Measurements from ENCODE around the gene EIPR1.

DNA sequence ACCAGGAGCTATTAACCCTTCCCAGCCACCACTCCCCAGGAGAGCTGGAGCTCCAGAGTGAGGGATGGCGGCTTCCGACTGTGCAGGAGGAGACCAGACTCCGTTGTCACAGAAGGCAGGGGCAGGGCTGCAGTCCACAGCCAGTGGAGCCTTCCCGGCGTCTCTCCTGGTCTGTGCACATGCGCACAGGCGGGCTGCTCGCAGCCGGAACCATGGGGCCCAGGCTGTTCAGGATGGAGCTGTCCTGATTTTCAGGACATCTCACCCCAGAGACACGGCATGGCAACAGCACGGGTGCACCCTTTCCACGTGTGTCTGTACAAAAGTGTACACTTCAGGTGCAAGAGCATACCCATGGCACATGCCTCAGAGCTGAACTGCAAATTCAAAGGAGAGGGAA, 28.9 kb downstream of the EIPR1 start:
- TF ChIP-seq, protein P1, sequence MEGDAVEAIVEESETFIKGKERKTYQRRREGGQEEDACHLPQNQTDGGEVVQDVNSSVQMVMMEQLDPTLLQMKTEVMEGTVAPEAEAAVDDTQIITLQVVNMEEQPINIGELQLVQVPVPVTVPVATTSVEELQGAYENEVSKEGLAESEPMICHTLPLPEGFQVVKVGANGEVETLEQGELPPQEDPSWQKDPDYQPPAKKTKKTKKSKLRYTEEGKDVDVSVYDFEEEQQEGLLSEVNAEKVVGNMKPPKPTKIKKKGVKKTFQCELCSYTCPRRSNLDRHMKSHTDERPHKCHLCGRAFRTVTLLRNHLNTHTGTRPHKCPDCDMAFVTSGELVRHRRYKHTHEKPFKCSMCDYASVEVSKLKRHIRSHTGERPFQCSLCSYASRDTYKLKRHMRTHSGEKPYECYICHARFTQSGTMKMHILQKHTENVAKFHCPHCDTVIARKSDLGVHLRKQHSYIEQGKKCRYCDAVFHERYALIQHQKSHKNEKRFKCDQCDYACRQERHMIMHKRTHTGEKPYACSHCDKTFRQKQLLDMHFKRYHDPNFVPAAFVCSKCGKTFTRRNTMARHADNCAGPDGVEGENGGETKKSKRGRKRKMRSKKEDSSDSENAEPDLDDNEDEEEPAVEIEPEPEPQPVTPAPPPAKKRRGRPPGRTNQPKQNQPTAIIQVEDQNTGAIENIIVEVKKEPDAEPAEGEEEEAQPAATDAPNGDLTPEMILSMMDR (conservative IDR thresholded peaks at IDR 0.05), result no peak
- no peak for TF ChIP-seq ZFX (IDR thresholded peaks at IDR 0.05)
